Nephron progenitor cell (in vitro differentiated cells): Measurements from ENCODE around the gene SMIM24.

Source experiments
- DNase-seq: peaks from one replicate; pipeline ENCODE4 v3.0.0; 2021
- H3K27ac Mint-ChIP-seq: 2 replicates; pipeline ENCODE4 v1.8.0; 2021; ENCODE audit warnings: mild to moderate bottlenecking, moderate library complexity, mixed read lengths
- H3K27me3 Mint-ChIP-seq: 2 replicates; pipeline ENCODE4 v1.8.0; 2021; ENCODE audit warnings: mild to moderate bottlenecking, low read depth, mixed read lengths; ENCODE audit not compliant: poor library complexity
- H3K36me3 Mint-ChIP-seq: 2 replicates; pipeline ENCODE4 v1.8.0; 2021; ENCODE audit warnings: low read depth, mixed read lengths
- H3K4me1 Mint-ChIP-seq: 2 replicates; pipeline ENCODE4 v1.8.0; 2021; ENCODE audit warnings: mixed read lengths
- H3K4me3 Mint-ChIP-seq: 2 replicates; pipeline ENCODE4 v1.8.0; 2021; ENCODE audit warnings: mild to moderate bottlenecking, moderate library complexity, mixed read lengths
- H3K9me3 Mint-ChIP-seq: 2 replicates; pipeline ENCODE4 v1.8.0; 2021; ENCODE audit warnings: mild to moderate bottlenecking, moderate library complexity, mixed read lengths
- TF ChIP-seq, protein P1 (sequence below): fragments of 200-600 bp; sonication (generic); IDR thresholded peaks from 2 replicates; pipeline ENCODE4 v1.5.0; 2021; ENCODE audit warnings: antibody characterized with exemption

The SMIM24 gene

DNA sequence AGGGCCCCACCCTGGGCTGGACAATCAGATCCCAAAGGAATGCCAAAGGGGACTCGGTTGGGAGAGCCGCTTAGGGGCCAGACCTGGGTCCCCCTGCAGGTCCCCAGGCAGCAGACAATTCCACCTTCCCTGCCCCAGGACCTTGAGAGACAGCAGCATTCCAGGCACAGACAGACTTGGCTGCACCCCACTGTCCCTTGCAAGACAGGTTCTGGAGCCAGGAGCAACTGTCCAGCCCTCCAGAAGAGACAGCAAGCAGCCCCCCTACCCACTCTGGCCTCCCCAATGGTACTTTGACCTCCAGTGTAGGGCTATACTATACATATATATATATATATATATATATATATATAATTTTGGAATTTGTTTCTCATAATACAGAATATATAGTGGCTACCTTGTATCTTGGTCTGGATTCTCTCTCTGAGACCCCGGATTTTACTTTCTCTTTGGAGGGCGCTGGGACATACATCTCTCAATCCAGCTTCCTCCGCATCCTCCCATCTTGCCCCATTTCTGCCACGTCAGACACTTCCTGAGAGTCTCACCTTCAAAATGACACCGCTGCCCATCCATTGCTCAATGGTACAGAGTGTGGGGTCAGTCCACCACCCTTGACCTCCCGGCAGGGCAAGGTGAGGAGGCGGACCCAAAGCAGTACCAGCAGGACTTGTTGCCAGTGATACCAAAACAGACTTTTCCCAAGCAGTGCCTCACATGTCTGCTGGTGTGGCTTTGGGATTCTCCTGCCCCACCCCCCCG lies 12.7 kb downstream of the SMIM24 start:
- DNase-seq, result no peak
- Mint-ChIP-seq H3K4me1 (peaks cover 19% of the 10 kb centered on the region), H3K36me3 (peaks cover 15% of the 10 kb centered on the region), H3K9me3 (peaks cover 36% of the 10 kb centered on the region), H3K27me3 (peaks cover 44% of the 10 kb centered on the region), H3K27ac (no peak overlapping the region), H3K4me3 (no peak overlapping the region)
- TF ChIP-seq, protein P1, sequence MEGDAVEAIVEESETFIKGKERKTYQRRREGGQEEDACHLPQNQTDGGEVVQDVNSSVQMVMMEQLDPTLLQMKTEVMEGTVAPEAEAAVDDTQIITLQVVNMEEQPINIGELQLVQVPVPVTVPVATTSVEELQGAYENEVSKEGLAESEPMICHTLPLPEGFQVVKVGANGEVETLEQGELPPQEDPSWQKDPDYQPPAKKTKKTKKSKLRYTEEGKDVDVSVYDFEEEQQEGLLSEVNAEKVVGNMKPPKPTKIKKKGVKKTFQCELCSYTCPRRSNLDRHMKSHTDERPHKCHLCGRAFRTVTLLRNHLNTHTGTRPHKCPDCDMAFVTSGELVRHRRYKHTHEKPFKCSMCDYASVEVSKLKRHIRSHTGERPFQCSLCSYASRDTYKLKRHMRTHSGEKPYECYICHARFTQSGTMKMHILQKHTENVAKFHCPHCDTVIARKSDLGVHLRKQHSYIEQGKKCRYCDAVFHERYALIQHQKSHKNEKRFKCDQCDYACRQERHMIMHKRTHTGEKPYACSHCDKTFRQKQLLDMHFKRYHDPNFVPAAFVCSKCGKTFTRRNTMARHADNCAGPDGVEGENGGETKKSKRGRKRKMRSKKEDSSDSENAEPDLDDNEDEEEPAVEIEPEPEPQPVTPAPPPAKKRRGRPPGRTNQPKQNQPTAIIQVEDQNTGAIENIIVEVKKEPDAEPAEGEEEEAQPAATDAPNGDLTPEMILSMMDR, result no peak

DNA sequence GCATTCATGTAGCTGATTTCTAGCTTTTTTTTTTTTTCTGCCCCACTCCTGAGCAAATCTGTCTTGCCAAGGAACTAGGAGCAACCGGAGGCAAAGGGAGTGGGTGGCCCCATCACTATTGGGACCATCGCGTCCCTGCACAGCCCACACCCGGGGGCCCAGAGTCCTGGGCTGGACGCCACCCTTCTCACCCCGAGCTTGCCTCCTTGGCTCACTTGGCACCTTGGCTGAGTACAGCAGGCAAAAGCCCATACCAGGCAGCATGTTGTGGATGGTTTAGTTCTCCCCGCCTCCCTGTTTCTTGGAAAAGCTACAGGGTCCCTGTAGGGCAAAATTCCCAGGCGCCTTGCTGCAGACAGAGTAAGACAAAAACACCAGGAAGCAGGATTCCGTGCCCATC lies 13.7 kb downstream of the SMIM24 start:
- peaks cover 15% of the 10 kb centered on the region for H3K36me3 Mint-ChIP-seq
- peaks cover 22% of the 10 kb centered on the region for H3K4me1 Mint-ChIP-seq
- peaks cover 36% of the 10 kb centered on the region for H3K9me3 Mint-ChIP-seq
- no peak for DNase-seq
- no peak overlapping the region for H3K27ac Mint-ChIP-seq
- H3K27me3 Mint-ChIP-seq, result peaks cover 50% of the 10 kb centered on the region
- TF ChIP-seq, protein P1, result no peak
- no peak overlapping the region for H3K4me3 Mint-ChIP-seq

DNA sequence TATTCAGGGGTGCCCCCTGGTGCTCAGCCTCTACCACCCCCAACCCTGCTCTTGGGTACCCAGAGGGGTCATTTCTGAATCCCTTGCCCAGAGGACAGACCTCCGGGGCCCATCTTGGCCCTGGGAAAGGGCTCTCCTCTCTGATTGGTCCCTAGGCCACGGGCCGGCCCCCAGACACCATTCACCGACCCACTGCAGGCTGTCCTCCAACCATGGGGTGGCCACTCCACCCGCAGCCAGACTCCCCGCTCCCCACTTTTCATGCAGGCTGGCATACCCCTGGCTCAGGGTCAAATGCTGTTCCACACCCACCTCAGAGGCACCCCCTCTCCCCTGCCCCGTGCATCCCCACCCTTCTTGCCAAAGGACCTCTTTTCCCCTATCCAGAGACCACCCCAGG lies 14.8 kb downstream of the SMIM24 start:
- H3K36me3 Mint-ChIP-seq, result peaks cover 15% of the 10 kb centered on the region
- H3K4me1 Mint-ChIP-seq, result peaks cover 19% of the 10 kb centered on the region
- peaks cover 58% of the 10 kb centered on the region for H3K27me3 Mint-ChIP-seq
- H3K9me3 Mint-ChIP-seq, result peaks cover 36% of the 10 kb centered on the region
- peak overlapping the region; percentile 25 for H3K4me3 Mint-ChIP-seq
- TF ChIP-seq, protein P1, result no peak
- H3K27ac Mint-ChIP-seq, result no peak overlapping the region
- DNase-seq, result no peak

DNA sequence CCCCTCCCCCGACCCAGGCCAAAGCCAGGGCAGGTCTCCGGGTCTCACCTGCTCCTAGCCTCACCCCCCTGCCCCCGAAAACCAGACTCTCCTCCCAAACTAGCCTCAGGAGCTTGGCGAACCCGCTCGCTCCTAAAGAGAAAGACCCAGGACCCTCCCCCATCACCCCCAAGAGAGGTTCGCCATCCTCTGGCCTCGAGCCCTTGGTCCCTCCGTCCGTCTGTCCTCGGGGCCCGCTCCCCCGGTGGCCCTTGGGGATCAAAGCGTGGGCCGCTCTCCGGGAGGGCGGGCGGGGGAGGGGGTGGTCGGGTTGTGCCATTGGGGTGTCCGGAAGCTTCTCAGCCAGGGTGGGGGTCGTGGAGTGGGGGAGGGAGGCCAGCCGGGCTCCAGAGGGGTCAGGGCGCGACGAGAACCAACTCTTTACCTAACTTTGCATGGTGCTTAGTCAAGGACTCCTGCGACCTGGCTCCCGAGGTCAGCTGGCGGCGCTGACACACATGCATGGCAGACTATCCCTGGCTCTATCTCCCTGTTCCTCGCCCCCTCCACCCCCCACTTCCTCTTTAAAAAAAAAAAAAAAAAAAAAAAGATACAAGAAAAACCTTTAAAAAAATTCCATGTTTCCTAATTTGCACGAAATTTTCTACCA lies 15.6 kb downstream of the SMIM24 start:
- no peak for DNase-seq
- Mint-ChIP-seq H3K27me3 (peaks cover 55% of the 10 kb centered on the region), H3K36me3 (peaks cover 15% of the 10 kb centered on the region), H3K27ac (no peak overlapping the region), H3K4me1 (peaks cover 17% of the 10 kb centered on the region), H3K9me3 (peaks cover 29% of the 10 kb centered on the region), H3K4me3 (peak overlapping the region; percentile 52)
- TF ChIP-seq, protein P1, result no peak

DNA sequence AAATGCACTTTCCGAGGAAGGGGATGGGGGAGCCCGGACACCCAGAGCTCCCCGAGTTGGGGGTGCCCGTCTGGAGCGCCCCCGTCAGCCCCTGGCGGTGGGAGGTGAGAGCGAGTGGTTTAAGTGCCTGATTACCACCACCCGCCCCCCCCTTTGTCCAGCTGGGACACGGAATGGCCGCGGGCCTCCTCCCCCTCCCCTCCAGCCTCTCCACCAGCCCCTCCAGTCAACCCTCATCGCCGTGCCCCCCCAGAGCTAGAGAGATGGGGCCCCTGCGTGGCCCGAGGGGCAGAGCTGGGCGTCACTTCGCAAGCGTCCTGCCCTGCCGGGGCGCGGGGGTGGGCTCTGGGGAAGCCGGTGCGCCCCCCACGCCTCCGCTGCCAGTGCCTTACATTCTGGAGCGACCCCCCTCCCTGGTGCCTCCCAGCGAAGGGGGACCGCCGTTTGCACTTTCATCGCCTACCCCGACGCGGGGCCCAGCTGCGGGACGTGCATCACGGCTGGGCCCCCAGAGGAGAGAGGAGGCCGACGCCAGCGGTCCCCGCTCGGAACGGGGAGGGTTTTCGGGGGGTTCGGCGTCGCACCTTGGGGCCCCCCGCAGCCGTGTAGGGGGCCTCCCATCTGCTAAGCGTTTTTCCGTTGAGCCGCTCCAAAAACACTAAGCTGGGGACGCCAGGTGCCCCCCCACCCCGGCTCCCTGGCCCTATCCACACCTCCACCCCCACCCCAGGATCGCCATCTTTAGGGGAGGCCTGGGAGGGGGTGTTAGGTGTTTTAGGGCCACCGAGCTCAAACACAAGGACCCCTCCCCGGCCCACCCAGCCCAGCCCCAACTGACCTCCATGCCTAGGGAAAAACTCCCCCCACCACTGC lies 16.4 kb downstream of the SMIM24 start:
- H3K27me3 Mint-ChIP-seq, result peaks cover 55% of the 10 kb centered on the region
- peaks cover 24% of the 10 kb centered on the region for H3K9me3 Mint-ChIP-seq
- peaks cover 11% of the 10 kb centered on the region for H3K36me3 Mint-ChIP-seq
- H3K4me1 Mint-ChIP-seq, result peaks cover 21% of the 10 kb centered on the region
- H3K27ac Mint-ChIP-seq, result no peak overlapping the region
- DNase-seq, result no peak
- TF ChIP-seq, protein P1, result no peak
- H3K4me3 Mint-ChIP-seq, result peak overlapping the region; percentile 40
